Nephron progenitor cell (in vitro differentiated cells): Measurements from ENCODE around the gene ZNF346.

Experiments used
- DNase-seq: peaks from one replicate; pipeline ENCODE4 v3.0.0; 2021
- H3K27ac Mint-ChIP-seq: 2 replicates; pipeline ENCODE4 v1.8.0; 2021; ENCODE audit warnings: mild to moderate bottlenecking, moderate library complexity, mixed read lengths
- H3K27me3 Mint-ChIP-seq: 2 replicates; pipeline ENCODE4 v1.8.0; 2021; ENCODE audit warnings: mild to moderate bottlenecking, low read depth, mixed read lengths; ENCODE audit not compliant: poor library complexity
- H3K36me3 Mint-ChIP-seq: 2 replicates; pipeline ENCODE4 v1.8.0; 2021; ENCODE audit warnings: low read depth, mixed read lengths
- H3K4me1 Mint-ChIP-seq: 2 replicates; pipeline ENCODE4 v1.8.0; 2021; ENCODE audit warnings: mixed read lengths
- H3K4me3 Mint-ChIP-seq: 2 replicates; pipeline ENCODE4 v1.8.0; 2021; ENCODE audit warnings: mild to moderate bottlenecking, moderate library complexity, mixed read lengths
- H3K9me3 Mint-ChIP-seq: 2 replicates; pipeline ENCODE4 v1.8.0; 2021; ENCODE audit warnings: mild to moderate bottlenecking, moderate library complexity, mixed read lengths
- TF ChIP-seq, protein P1 (sequence below): fragments of 200-600 bp; sonication (generic); IDR thresholded peaks from 2 replicates; pipeline ENCODE4 v1.5.0; 2021; ENCODE audit warnings: antibody characterized with exemption

ZNF346 gene

GRCh38 chr5:177091232-177091631 lies 68.7 kb downstream of the ZNF346 start:
- no peaks in the 10 kb centered on the region for H3K9me3 Mint-ChIP-seq
- no peak overlapping the region for H3K27ac Mint-ChIP-seq
- peaks cover 17% of the 10 kb centered on the region for H3K27me3 Mint-ChIP-seq
- peaks cover 38% of the 10 kb centered on the region for H3K4me1 Mint-ChIP-seq
- DNase-seq: no peak
- TF ChIP-seq, protein P1, sequence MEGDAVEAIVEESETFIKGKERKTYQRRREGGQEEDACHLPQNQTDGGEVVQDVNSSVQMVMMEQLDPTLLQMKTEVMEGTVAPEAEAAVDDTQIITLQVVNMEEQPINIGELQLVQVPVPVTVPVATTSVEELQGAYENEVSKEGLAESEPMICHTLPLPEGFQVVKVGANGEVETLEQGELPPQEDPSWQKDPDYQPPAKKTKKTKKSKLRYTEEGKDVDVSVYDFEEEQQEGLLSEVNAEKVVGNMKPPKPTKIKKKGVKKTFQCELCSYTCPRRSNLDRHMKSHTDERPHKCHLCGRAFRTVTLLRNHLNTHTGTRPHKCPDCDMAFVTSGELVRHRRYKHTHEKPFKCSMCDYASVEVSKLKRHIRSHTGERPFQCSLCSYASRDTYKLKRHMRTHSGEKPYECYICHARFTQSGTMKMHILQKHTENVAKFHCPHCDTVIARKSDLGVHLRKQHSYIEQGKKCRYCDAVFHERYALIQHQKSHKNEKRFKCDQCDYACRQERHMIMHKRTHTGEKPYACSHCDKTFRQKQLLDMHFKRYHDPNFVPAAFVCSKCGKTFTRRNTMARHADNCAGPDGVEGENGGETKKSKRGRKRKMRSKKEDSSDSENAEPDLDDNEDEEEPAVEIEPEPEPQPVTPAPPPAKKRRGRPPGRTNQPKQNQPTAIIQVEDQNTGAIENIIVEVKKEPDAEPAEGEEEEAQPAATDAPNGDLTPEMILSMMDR: no peak
- H3K36me3 Mint-ChIP-seq: peaks cover 4% of the 10 kb centered on the region
- H3K4me3 Mint-ChIP-seq: no peak overlapping the region

GRCh38 chr5:177092178-177093081 lies 69.9 kb downstream of the ZNF346 start:
- no peak overlapping the region for H3K4me3 Mint-ChIP-seq

GRCh38 chr5:177093082-177093712 lies 70.7 kb downstream of the ZNF346 start:
- Mint-ChIP-seq H3K27me3 (peaks cover 12% of the 10 kb centered on the region), H3K4me3 (no peak overlapping the region), H3K27ac (no peak overlapping the region), H3K9me3 (no peaks in the 10 kb centered on the region), H3K4me1 (peaks cover 29% of the 10 kb centered on the region), H3K36me3 (peaks cover 4% of the 10 kb centered on the region)
- DNase-seq: no peak
- TF ChIP-seq, protein P1: no peak

More at GRCh38 chr5:177092178-177093081, 69.9 kb downstream of the ZNF346 start:
- Mint-ChIP-seq H3K36me3 (peaks cover 4% of the 10 kb centered on the region), H3K27me3 (peaks cover 17% of the 10 kb centered on the region), H3K9me3 (no peaks in the 10 kb centered on the region), H3K4me1 (peaks cover 35% of the 10 kb centered on the region), H3K27ac (peak overlapping the region; percentile 25)
- TF ChIP-seq, protein P1: no peak
- DNase-seq: no peak

GRCh38 chr5:177093803-177094202 lies 71.3 kb downstream of the ZNF346 start:
- no peak for DNase-seq
- H3K4me3 Mint-ChIP-seq: no peak overlapping the region
- H3K9me3 Mint-ChIP-seq: no peaks in the 10 kb centered on the region
- TF ChIP-seq, protein P1: no peak
- H3K27ac Mint-ChIP-seq: no peak overlapping the region
- H3K36me3 Mint-ChIP-seq: peaks cover 4% of the 10 kb centered on the region
- H3K27me3 Mint-ChIP-seq: peaks cover 9% of the 10 kb centered on the region
- peaks cover 27% of the 10 kb centered on the region for H3K4me1 Mint-ChIP-seq

GRCh38 chr5:177094224-177095087 lies 72.0 kb downstream of the ZNF346 start:
- H3K9me3 Mint-ChIP-seq: no peaks in the 10 kb centered on the region
- peak overlapping the region; percentile 48 for H3K27ac Mint-ChIP-seq
- TF ChIP-seq, protein P1: no peak
- H3K36me3 Mint-ChIP-seq: peaks cover 4% of the 10 kb centered on the region
- DNase-seq: no peak
- H3K4me3 Mint-ChIP-seq: no peak overlapping the region
- peaks cover 14% of the 10 kb centered on the region for H3K27me3 Mint-ChIP-seq
- H3K4me1 Mint-ChIP-seq: peaks cover 28% of the 10 kb centered on the region
